Bronchial epithelial cell (primary cell): ENCODE data around the gene SLC39A11. TPM values are rescaled to one million over a fixed set of nuclear protein-coding genes. Genes with fewer than 3 reads are reported as not detected.

Experiments used
- DNase-seq: peaks from one replicate; pipeline ENCODE4 v3.0.0-alpha.2; 2010; ENCODE audit warnings: low read depth
- FAIRE-seq: peaks from 2 replicates; lab custom pipeline; 2011; peaks lifted over from hg19 to GRCh38; lab: Jason Lieb, UNC
- H3K27me3 ChIP-seq: 2 replicates; pipeline ENCODE4 v1.5.1; 2011; ENCODE audit warnings: low read length; ENCODE audit not compliant: control insufficient read depth, insufficient read depth
- H3K36me3 ChIP-seq: 2 replicates; pipeline ENCODE4 v1.5.1; 2011; ENCODE audit warnings: low read length; ENCODE audit not compliant: control insufficient read depth, insufficient read depth
- H3K4me3 ChIP-seq: 2 replicates; pipeline ENCODE4 v1.5.1; 2011; ENCODE audit warnings: mild to moderate bottlenecking, low read depth, low read length, control low read depth
- total RNA-seq: library from RNA; depleted of rRNA; stranded (reverse); fragments of >200 nt; gene quantifications from 2 replicates; pipeline ENCODE4 v1.2.1, GENCODE V29; 2014
- TF ChIP-seq, protein P1 (sequence below): IDR thresholded peaks from 2 replicates; pipeline ENCODE4 v1.5.1; 2011; ENCODE audit warnings: mild to moderate bottlenecking, moderate library complexity, low read length, control low read depth, inconsistent platforms; ENCODE audit not compliant: insufficient read depth, severe bottlenecking

Gene SLC39A11
- total RNA-seq, 1 donor from 2014 or later, result 23.4 TPM

GRCh38 chr17:72806011-72806410, 286.5 kb downstream of the SLC39A11 start:
- DNase-seq (no peak), FAIRE-seq (no peak)
- TF ChIP-seq, protein P1, sequence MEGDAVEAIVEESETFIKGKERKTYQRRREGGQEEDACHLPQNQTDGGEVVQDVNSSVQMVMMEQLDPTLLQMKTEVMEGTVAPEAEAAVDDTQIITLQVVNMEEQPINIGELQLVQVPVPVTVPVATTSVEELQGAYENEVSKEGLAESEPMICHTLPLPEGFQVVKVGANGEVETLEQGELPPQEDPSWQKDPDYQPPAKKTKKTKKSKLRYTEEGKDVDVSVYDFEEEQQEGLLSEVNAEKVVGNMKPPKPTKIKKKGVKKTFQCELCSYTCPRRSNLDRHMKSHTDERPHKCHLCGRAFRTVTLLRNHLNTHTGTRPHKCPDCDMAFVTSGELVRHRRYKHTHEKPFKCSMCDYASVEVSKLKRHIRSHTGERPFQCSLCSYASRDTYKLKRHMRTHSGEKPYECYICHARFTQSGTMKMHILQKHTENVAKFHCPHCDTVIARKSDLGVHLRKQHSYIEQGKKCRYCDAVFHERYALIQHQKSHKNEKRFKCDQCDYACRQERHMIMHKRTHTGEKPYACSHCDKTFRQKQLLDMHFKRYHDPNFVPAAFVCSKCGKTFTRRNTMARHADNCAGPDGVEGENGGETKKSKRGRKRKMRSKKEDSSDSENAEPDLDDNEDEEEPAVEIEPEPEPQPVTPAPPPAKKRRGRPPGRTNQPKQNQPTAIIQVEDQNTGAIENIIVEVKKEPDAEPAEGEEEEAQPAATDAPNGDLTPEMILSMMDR, result no peak
- H3K4me3 ChIP-seq, result no peak overlapping the region
- H3K36me3 ChIP-seq, result no peaks in the 10 kb centered on the region
- no peaks in the 10 kb centered on the region for H3K27me3 ChIP-seq

- no peak for FAIRE-seq
- H3K4me3 ChIP-seq, result no peak overlapping the region
- no peaks in the 10 kb centered on the region for H3K36me3 ChIP-seq
- H3K27me3 ChIP-seq, result no peaks in the 10 kb centered on the region
- no peak for DNase-seq
- TF ChIP-seq, protein P1, result no peak
Observed at GRCh38 chr17:72804949-72805707, 287.4 kb downstream of the SLC39A11 start.

DNA sequence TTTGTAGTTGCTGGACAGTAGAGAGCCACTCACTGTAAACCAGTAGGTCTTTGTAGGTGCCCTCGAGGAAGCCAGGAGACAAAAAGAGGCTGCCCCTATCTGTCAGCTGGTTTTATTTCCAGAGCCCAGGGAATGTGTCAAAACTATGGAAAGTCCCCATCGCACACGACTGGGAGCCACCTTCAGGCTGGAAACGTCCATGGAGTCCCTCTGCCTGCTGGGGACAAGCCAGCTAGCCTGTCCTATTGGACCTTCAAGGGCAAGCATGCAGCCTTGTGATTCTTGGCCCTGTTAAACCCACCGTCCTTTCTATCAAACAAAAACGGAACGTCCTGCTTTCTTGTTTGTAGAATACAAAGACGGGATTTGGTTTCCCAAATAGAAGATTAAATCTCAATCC, 289.8 kb downstream of the SLC39A11 start:
- no peak for FAIRE-seq
- TF ChIP-seq, protein P1, result no peak
- Histone ChIP-seq H3K4me3 (no peak overlapping the region), H3K27me3 (no peaks in the 10 kb centered on the region), H3K36me3 (no peaks in the 10 kb centered on the region)
- no peak for DNase-seq

- TF ChIP-seq, protein P1, result no peak
- DNase-seq, result no peak
- Histone ChIP-seq H3K27me3 (no peaks in the 10 kb centered on the region), H3K4me3 (no peak overlapping the region), H3K36me3 (no peaks in the 10 kb centered on the region)
- no peak for FAIRE-seq
Observed at GRCh38 chr17:72797142-72797541, 295.3 kb downstream of the SLC39A11 start.

GRCh38 chr17:72795941-72796340, 296.5 kb downstream of the SLC39A11 start:
- Histone ChIP-seq H3K4me3 (no peak overlapping the region), H3K36me3 (no peaks in the 10 kb centered on the region), H3K27me3 (no peaks in the 10 kb centered on the region)
- FAIRE-seq (no peak), DNase-seq (no peak)
- TF ChIP-seq, protein P1, result no peak
